ENCODE results near the gene MEGF6.

Gene MEGF6

GRCh38 chr1:3503525-3503886 is 107.8 kb downstream of the MEGF6 start:
- H3K9me3 ChIP-seq: no peaks in the 10 kb centered on the region
- DNase-seq: no peak
- peaks cover 0 to 30% (median 20%) of the 10 kb centered on the region in 4 donors for H3K4me1 ChIP-seq
- H3K27ac ChIP-seq: peak overlapping the region; percentile 73 to 75
- intact Hi-C loops (cut with DNase I; ENCODE audit: low total_unique reads): no loop called here
- TF ChIP-seq, protein P1, sequence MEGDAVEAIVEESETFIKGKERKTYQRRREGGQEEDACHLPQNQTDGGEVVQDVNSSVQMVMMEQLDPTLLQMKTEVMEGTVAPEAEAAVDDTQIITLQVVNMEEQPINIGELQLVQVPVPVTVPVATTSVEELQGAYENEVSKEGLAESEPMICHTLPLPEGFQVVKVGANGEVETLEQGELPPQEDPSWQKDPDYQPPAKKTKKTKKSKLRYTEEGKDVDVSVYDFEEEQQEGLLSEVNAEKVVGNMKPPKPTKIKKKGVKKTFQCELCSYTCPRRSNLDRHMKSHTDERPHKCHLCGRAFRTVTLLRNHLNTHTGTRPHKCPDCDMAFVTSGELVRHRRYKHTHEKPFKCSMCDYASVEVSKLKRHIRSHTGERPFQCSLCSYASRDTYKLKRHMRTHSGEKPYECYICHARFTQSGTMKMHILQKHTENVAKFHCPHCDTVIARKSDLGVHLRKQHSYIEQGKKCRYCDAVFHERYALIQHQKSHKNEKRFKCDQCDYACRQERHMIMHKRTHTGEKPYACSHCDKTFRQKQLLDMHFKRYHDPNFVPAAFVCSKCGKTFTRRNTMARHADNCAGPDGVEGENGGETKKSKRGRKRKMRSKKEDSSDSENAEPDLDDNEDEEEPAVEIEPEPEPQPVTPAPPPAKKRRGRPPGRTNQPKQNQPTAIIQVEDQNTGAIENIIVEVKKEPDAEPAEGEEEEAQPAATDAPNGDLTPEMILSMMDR (IDR thresholded peaks at IDR 0.05): no peak
- H3K4me3 ChIP-seq: no peak overlapping the region
- peaks cover 6 to 91% (median 50%) of the 10 kb centered on the region in 3 donors for H3K36me3 ChIP-seq
- H3K27me3 ChIP-seq: no peaks in the 10 kb centered on the region

- no peak for DNase-seq
- Histone ChIP-seq H3K27ac (peak overlapping the region; percentile 73 to 75), H3K36me3 (peaks cover 6 to 91% (median 50%) of the 10 kb centered on the region in 3 donors), H3K4me3 (no peak overlapping the region), H3K9me3 (no peaks in the 10 kb centered on the region), H3K27me3 (no peaks in the 10 kb centered on the region), H3K4me1 (peaks cover 0 to 30% (median 20%) of the 10 kb centered on the region in 4 donors)
- intact Hi-C loops (cut with DNase I; ENCODE audit: low total_unique reads): no loop called here
- TF ChIP-seq, protein P1 (IDR thresholded peaks at IDR 0.05): no peak
Measured at GRCh38 chr1:3502641-3503524, 108.4 kb downstream of the MEGF6 start.

- H3K36me3 ChIP-seq: peaks cover 0 to 91% (median 48%) of the 10 kb centered on the region in 3 donors
- peak overlapping the region; percentile 18 to 73 for H3K27ac ChIP-seq
- peaks cover 0 to 30% (median 20%) of the 10 kb centered on the region in 4 donors for H3K4me1 ChIP-seq
- H3K27me3 ChIP-seq: no peaks in the 10 kb centered on the region
- no peaks in the 10 kb centered on the region for H3K9me3 ChIP-seq
- no peak overlapping the region for H3K4me3 ChIP-seq
- intact Hi-C loops (cut with DNase I; ENCODE audit: low total_unique reads): no loop called here
- TF ChIP-seq, protein P1 (IDR thresholded peaks at IDR 0.05): no peak
- DNase-seq: peak; percentile 55 to 92
Measured at GRCh38 chr1:3501856-3502640, 109.3 kb downstream of the MEGF6 start.

DNA sequence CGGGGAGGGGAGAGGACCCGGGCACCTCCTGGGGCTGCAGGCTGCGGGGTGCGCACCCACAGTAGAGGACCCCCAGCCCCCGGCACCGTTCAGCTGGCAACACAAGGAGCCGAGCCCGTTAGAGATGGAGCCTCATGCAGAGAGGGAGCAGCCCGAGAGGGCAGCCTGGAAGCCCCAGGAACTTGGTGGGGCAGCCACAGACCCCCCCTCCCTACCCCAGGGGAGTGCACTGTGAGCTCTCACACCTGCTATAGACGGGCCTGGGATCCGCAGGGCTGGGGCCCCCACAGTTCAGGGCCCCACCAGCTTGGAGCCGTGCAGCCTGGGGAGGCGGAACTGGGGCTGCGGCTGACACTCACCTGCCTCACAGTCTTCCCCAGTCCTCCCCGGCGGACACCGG is 109.9 kb downstream of the MEGF6 start:
- peaks cover 0 to 91% (median 42%) of the 10 kb centered on the region in 3 donors for H3K36me3 ChIP-seq
- intact Hi-C loops (cut with DNase I; ENCODE audit: low total_unique reads): no loop called here
- no peaks in the 10 kb centered on the region for H3K9me3 ChIP-seq
- no peaks in the 10 kb centered on the region for H3K27me3 ChIP-seq
- H3K4me1 ChIP-seq: peaks cover 0 to 30% (median 20%) of the 10 kb centered on the region in 4 donors
- TF ChIP-seq, protein P1 (IDR thresholded peaks at IDR 0.05): no peak
- no peak overlapping the region for H3K4me3 ChIP-seq
- H3K27ac ChIP-seq: no peak overlapping the region
- no peak for DNase-seq

- intact Hi-C loops (cut with DNase I; ENCODE audit: low total_unique reads): no loop called here
- no peak overlapping the region for H3K27ac ChIP-seq
Measured at GRCh38 chr1:3500265-3500835, 111.0 kb downstream of the MEGF6 start.

More at GRCh38 chr1:3500265-3500835, 111.0 kb downstream of the MEGF6 start:
- no peaks in the 10 kb centered on the region for H3K27me3 ChIP-seq
- DNase-seq: no peak
- TF ChIP-seq, protein P1 (IDR thresholded peaks at IDR 0.05): no peak
- H3K4me3 ChIP-seq: no peak overlapping the region
- peaks cover 0 to 91% (median 43%) of the 10 kb centered on the region in 3 donors for H3K36me3 ChIP-seq
- H3K4me1 ChIP-seq: peaks cover 0 to 23% (median 17%) of the 10 kb centered on the region in 4 donors
- no peaks in the 10 kb centered on the region for H3K9me3 ChIP-seq
